Gastrocnemius medialis (tissue), 4 donors: ENCODE results near the gene PHACTR1. TPM values are rescaled to one million over a fixed set of nuclear protein-coding genes. Genes with fewer than 3 reads are reported as not detected.

Source experiments
- ATAC-seq, 2 donors: fragments of 150-250 bp; one replicate each; pipeline ENCODE4 v1.9.1; 2016
- DNase-seq, 2 donors: peaks; one replicate each; pipeline ENCODE4 v3.0.0-alpha.2; 2019
- H3K27ac ChIP-seq, 4 donors: fragments of 200-600 bp; sonication (generic); 1 replicate in 1 of 4; 2 replicates in 3 of 4; pipeline ENCODE4 v1.5.1; 2016 to 2018; ENCODE audit warnings: mild to moderate bottlenecking in 2 of 4, moderate library complexity in 1 of 4
- H3K27me3 ChIP-seq, 3 donors: fragments of 200-600 bp; sonication (generic) in 2 of 3; 1 replicate in 1 of 3; 2 replicates in 2 of 3; pipeline versions ENCODE4 v1.5.1 to v1.6.0; 2016 to 2019; ENCODE audit warnings: mild to moderate bottlenecking in 1 of 3, moderate library complexity in 1 of 3
- H3K36me3 ChIP-seq, 2 donors: fragments of 200-600 bp; sonication (generic) in 1 of 2; one replicate each; pipeline ENCODE4 v1.5.1; 2017 to 2018
- H3K4me1 ChIP-seq, 2 donors: fragments of 200-600 bp; sonication (generic) in 1 of 2; one replicate each; pipeline ENCODE4 v1.5.1; 2016 to 2017; ENCODE audit warnings: mild to moderate bottlenecking in 2 of 2
- H3K4me3 ChIP-seq, 4 donors: fragments of 200-600 bp; sonication (generic) in 3 of 4; 1 replicate in 1 of 4; 2 replicates in 3 of 4; pipeline ENCODE4 v1.5.1; 2016 to 2019; ENCODE audit warnings: mild to moderate bottlenecking in 2 of 4
- H3K9me3 ChIP-seq, 3 donors: fragments of 200-600 bp; sonication (generic) in 2 of 3; 1 replicate in 1 of 3; 2 replicates in 2 of 3; pipeline ENCODE4 v1.5.1; 2016 to 2019
- POLR2A ChIP-seq, 2 donors: fragments of 450-650 bp; IDR thresholded peaks; one replicate each; pipeline ENCODE4 v1.6.1; 2017; ENCODE audit warnings: antibody characterized with exemption in 2 of 2, mild to moderate bottlenecking in 2 of 2, moderate library complexity in 2 of 2
- in situ Hi-C, 4 donors: fragments of 200-750 bp; cut with MboI; loops; one replicate each; pipeline versions ENCODE4 v1.15.0 to v1.8.0; 2017; ENCODE audit warnings: low sequenced_read_pairs in 4 of 4
- intact Hi-C: fragments of 100-400 bp; cut with DNase I; formaldehyde crosslinking; loops from one replicate; pipeline ENCODE4 v1.15.1; 2023; ENCODE audit warnings: low total_unique reads
- total RNA-seq, 4 donors: library from RNA; depleted of rRNA; stranded (reverse); fragments of >200 nt; gene quantifications; one replicate each; pipeline versions ENCODE4 v1.1.0 to v1.2.3, GENCODE V29; 2016
- TF ChIP-seq, protein P1 (sequence below), 5 experiments: fragments of 450-650 bp in 3 of 5; fragments of 200-600 bp in 2 of 5; sonication (generic) in 2 of 5; IDR thresholded peaks in 4 of 5; conservative IDR thresholded peaks in 1 of 5; 1 replicate in 4 of 5; 2 replicates in 1 of 5; pipeline ENCODE4 v1.5.1; 2016 to 2019; ENCODE audit warnings: antibody characterized with exemption in 5 of 5, mild to moderate bottlenecking in 3 of 5, moderate library complexity in 3 of 5

The PHACTR1 gene
- total RNA-seq, 4 donors from 2014 or later: 0.07 to 0.82 (median 0.21) TPM

GRCh38 chr6:12992770-12993169 is 276.2 kb downstream of the PHACTR1 start:
- Histone ChIP-seq H3K4me1 (no peaks in the 10 kb centered on the region), H3K27ac (no peak overlapping the region)

GRCh38 chr6:12993283-12993898 is 276.8 kb downstream of the PHACTR1 start:
- no peaks in the 10 kb centered on the region for H3K27me3 ChIP-seq
- in situ Hi-C loops: no loop called here
- H3K9me3 ChIP-seq: no peaks in the 10 kb centered on the region
- intact Hi-C loops: no loop called here
- H3K27ac ChIP-seq: peak overlapping the region in 3 of 4 donors; percentile 4 to 38 (median 27)
- TF ChIP-seq, protein P1, sequence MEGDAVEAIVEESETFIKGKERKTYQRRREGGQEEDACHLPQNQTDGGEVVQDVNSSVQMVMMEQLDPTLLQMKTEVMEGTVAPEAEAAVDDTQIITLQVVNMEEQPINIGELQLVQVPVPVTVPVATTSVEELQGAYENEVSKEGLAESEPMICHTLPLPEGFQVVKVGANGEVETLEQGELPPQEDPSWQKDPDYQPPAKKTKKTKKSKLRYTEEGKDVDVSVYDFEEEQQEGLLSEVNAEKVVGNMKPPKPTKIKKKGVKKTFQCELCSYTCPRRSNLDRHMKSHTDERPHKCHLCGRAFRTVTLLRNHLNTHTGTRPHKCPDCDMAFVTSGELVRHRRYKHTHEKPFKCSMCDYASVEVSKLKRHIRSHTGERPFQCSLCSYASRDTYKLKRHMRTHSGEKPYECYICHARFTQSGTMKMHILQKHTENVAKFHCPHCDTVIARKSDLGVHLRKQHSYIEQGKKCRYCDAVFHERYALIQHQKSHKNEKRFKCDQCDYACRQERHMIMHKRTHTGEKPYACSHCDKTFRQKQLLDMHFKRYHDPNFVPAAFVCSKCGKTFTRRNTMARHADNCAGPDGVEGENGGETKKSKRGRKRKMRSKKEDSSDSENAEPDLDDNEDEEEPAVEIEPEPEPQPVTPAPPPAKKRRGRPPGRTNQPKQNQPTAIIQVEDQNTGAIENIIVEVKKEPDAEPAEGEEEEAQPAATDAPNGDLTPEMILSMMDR (IDR thresholded peaks at IDR 0.05 in 4 of 5, conservative IDR thresholded peaks at IDR 0.05 in 1 of 5): no peak
- no peak for TF ChIP-seq POLR2A (IDR thresholded peaks at IDR 0.05)
- peak overlapping the region in 1 of 4 donors; percentile 22 for H3K4me3 ChIP-seq
- DNase-seq: no peak
- no peak for ATAC-seq
- H3K4me1 ChIP-seq: no peaks in the 10 kb centered on the region
- no peaks in the 10 kb centered on the region for H3K36me3 ChIP-seq

More at GRCh38 chr6:12992770-12993169, 276.2 kb downstream of the PHACTR1 start:
- in situ Hi-C loops: no loop called here
- DNase-seq (no peak), ATAC-seq (no peak)
- intact Hi-C loops: no loop called here
- Histone ChIP-seq H3K36me3 (no peaks in the 10 kb centered on the region), H3K27me3 (no peaks in the 10 kb centered on the region), H3K4me3 (no peak overlapping the region), H3K9me3 (no peaks in the 10 kb centered on the region)
- TF ChIP-seq, protein P1 (IDR thresholded peaks at IDR 0.05 in 4 of 5, conservative IDR thresholded peaks at IDR 0.05 in 1 of 5): no peak
- TF ChIP-seq POLR2A (IDR thresholded peaks at IDR 0.05): no peak

GRCh38 chr6:12995419-12995818 is 278.9 kb downstream of the PHACTR1 start:
- in situ Hi-C loops: no loop called here
- Histone ChIP-seq H3K27ac (no peak overlapping the region), H3K4me1 (no peaks in the 10 kb centered on the region), H3K9me3 (no peaks in the 10 kb centered on the region), H3K4me3 (no peak overlapping the region), H3K27me3 (no peaks in the 10 kb centered on the region), H3K36me3 (no peaks in the 10 kb centered on the region)
- TF ChIP-seq, protein P1 (IDR thresholded peaks at IDR 0.05 in 4 of 5, conservative IDR thresholded peaks at IDR 0.05 in 1 of 5): no peak
- TF ChIP-seq POLR2A (IDR thresholded peaks at IDR 0.05): no peak
- DNase-seq: no peak
- ATAC-seq: no peak
- intact Hi-C loops: no loop called here

- ATAC-seq (no peak), DNase-seq (no peak)
- H3K27me3 ChIP-seq: no peaks in the 10 kb centered on the region
- H3K4me1 ChIP-seq: no peaks in the 10 kb centered on the region
- no peak overlapping the region for H3K27ac ChIP-seq
- in situ Hi-C loops: no loop called here
- H3K4me3 ChIP-seq: no peak overlapping the region
- no peaks in the 10 kb centered on the region for H3K36me3 ChIP-seq
- TF ChIP-seq POLR2A (IDR thresholded peaks at IDR 0.05): no peak
- TF ChIP-seq, protein P1 (IDR thresholded peaks at IDR 0.05 in 4 of 5, conservative IDR thresholded peaks at IDR 0.05 in 1 of 5): no peak
- H3K9me3 ChIP-seq: no peaks in the 10 kb centered on the region
- intact Hi-C loops: no loop called here
Observed at GRCh38 chr6:13000537-13000936, 284.0 kb downstream of the PHACTR1 start.

DNA sequence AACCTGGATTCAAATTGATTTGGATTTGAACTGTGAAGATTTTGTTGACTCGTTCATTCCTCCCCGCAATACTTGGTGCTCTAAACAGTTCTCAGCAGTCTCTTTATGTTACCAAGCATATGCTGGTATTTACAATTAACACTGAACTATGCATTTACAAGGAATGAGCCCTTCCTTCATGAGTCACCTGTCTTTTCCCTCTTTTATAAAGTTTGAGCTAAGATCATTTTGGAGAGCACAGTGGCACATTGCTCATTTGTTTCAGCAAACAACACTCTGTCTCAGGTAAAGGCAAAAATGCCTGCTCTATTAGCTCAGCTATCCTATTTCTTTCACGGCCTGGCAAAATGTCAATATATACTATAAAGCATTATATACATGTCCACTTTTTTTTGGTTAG is 285.4 kb downstream of the PHACTR1 start:
- Histone ChIP-seq H3K4me1 (no peaks in the 10 kb centered on the region), H3K27me3 (no peaks in the 10 kb centered on the region), H3K36me3 (no peaks in the 10 kb centered on the region), H3K9me3 (no peaks in the 10 kb centered on the region), H3K4me3 (no peak overlapping the region), H3K27ac (no peak overlapping the region)
- no peak for DNase-seq
- intact Hi-C loops: no loop called here
- in situ Hi-C loops: no loop called here
- TF ChIP-seq, protein P1 (IDR thresholded peaks at IDR 0.05 in 4 of 5, conservative IDR thresholded peaks at IDR 0.05 in 1 of 5): no peak
- no peak for TF ChIP-seq POLR2A (IDR thresholded peaks at IDR 0.05)
- ATAC-seq: no peak
